ENCODE data around the gene AIFM3. TPM values are rescaled to one million over a fixed set of nuclear protein-coding genes. Genes with fewer than 3 reads are reported as not detected.
A peak's percentile ranks its signal among the peaks of the same experiment; 100 is the strongest.

AIFM3 gene
- total RNA-seq, 5 donors from 2014 or later (not counting 1 experiment from before 2014, with no cell fraction given) = 0.33 to 1.7 (median 0.66) TPM

DNA sequence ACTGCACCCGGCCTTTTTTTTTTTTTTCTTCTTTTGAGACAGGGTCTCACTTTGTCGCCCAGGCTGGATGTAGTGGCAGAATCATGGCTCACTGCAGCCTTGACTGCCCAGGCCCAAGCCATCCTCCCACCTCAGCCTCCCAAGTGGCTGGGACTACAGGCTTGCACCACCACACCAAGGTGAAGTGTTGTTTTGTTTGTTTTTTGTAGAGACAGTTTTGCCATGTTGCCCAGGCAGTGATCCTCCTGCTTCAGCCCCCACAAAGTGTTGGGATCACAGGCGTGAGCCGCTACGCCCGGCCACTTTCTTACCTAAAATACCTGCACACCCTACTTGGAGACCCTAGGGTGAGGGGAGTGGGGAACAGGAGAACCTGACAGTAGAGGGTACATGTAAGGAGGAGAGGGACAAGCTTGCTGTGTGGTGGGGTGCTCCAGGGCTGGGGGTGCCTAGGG, 4.5 kb upstream of the AIFM3 start:
- no CpG with 5 or more reads among the region's 6 CpGs for WGBS (ENCODE audit: insufficient coverage)
- DNase-seq (no peak), ATAC-seq (replicated peaks in 1 of 4) (no peak)
- peaks cover 12 to 22% (median 12%) of the 10 kb centered on the region in 3 donors for H3K4me1 Mint-ChIP-seq
- ChIA-PET CTCF (interaction anchor here in 1 of 2 donors (0.7 to 0.8 kb wide), 2 partner anchors 139 to 140 kb away, joined by 3 to 7 read pairs; no protein-coding TSS in a partner anchor), POLR2A (no interaction called here)
- H3K9me3 ChIP-seq = no peaks in the 10 kb centered on the region
- H3K9me3 Mint-ChIP-seq = no peaks in the 10 kb centered on the region
- H3K4me3 ChIP-seq (ENCODE audit: control insufficient read depth in 1 of 2, extremely low read depth in 1 of 2, low read length in 1 of 2) = no peak overlapping the region
- no peak overlapping the region for H3K4me3 Mint-ChIP-seq
- peaks cover 2 to 74% of the 10 kb centered on the region in 2 experiments for H3K27me3 ChIP-seq (replicated peaks in 1 of 2; ENCODE audit: control insufficient read depth in 2 of 2, extremely low read depth in 1 of 2, insufficient read depth in 2 of 2, low read length in 1 of 2)
- no peaks in the 10 kb centered on the region for H3K36me3 Mint-ChIP-seq
- no peak overlapping the region for H3K27ac ChIP-seq (ENCODE audit: low read length)
- peaks cover 2 to 28% of the 10 kb centered on the region in 2 experiments for H3K4me1 ChIP-seq (ENCODE audit: control insufficient read depth in 1 of 2, extremely low read depth in 1 of 2, insufficient read depth in 2 of 2, low read length in 2 of 2)
- H3K27me3 Mint-ChIP-seq = peaks cover 23 to 33% of the 10 kb centered on the region in 2 donors
- H3K27ac Mint-ChIP-seq = no peak overlapping the region
- H3K36me3 ChIP-seq (ENCODE audit: control insufficient read depth in 2 of 2, extremely low read depth in 1 of 2, insufficient read depth in 1 of 2, low read length in 1 of 2) = no peaks in the 10 kb centered on the region

DNA sequence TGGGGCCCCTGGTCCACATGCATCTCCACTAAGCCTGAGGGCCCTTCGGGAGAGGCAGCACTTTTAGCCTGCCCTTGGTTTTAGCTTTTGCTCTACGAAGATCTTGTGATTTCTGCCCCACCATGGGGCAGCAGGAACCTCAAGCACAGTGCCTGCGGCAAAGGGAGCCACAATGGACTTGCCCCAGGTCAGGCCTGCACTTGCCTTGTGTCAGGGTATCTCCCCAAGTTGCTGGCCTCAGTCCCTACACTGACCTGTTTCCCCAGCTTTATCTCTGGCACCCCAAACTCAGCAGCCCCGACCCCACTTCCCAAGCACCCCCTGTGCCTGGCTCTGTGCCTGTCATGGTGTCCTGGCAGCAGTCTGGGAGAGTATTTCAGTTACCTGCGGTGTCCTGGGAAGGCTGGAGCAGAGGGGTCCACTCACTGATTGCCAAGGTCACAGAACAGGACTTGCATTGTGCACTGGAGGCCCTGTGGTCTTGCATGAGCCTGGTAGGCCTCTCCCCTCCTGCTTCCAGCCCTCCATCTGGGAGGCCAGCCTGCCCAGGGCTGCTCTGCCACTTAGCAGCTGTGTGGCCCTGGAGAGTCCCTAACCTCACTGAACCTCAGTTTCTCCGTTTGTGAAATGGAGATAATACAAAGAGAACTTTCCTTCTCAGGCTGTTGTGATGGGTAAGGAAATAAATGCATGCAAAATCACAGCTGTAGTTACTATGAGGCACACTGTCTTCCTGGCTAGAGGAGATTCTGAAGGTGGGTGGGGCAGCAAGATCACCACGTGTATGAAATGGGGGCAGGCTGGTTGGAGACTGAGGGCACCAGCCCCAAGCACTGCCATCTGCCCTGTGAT, 3.6 kb upstream of the AIFM3 start:
- ATAC-seq (replicated peaks in 1 of 4) (no peak), DNase-seq (no peak)
- no peaks in the 10 kb centered on the region for H3K36me3 ChIP-seq (ENCODE audit: control insufficient read depth in 2 of 2, extremely low read depth in 1 of 2, insufficient read depth in 1 of 2, low read length in 1 of 2)
- POLR2A ChIA-PET = interaction anchor here in 1 of 2 donors (0.5 kb wide), 1 partner anchor 882 kb away, joined by 3 read pairs; no protein-coding TSS in a partner anchor
- Mint-ChIP-seq H3K36me3 (no peaks in the 10 kb centered on the region), H3K4me3 (peak overlapping the region in 2 of 3 donors; percentile 39 to 80), H3K27me3 (peaks cover 17 to 26% of the 10 kb centered on the region in 2 donors), H3K27ac (no peak overlapping the region), H3K4me1 (peaks cover 12 to 17% (median 12%) of the 10 kb centered on the region in 3 donors), H3K9me3 (no peaks in the 10 kb centered on the region)
- 79% methylated on average over 5 of the region's 7 CpGs for WGBS (ENCODE audit: insufficient coverage)
- no peaks in the 10 kb centered on the region for H3K9me3 ChIP-seq
- no peak overlapping the region for H3K27ac ChIP-seq (ENCODE audit: low read length)
- no peak overlapping the region for H3K4me3 ChIP-seq (ENCODE audit: control insufficient read depth in 1 of 2, extremely low read depth in 1 of 2, low read length in 1 of 2)
- CTCF ChIA-PET = interaction anchor here in 1 of 2 donors (0.8 kb wide), 1 partner anchor 139 kb away, joined by 3 read pairs; no protein-coding TSS in a partner anchor
- H3K27me3 ChIP-seq (replicated peaks in 1 of 2; ENCODE audit: control insufficient read depth in 2 of 2, extremely low read depth in 1 of 2, insufficient read depth in 2 of 2, low read length in 1 of 2) = peaks cover 2 to 65% of the 10 kb centered on the region in 2 experiments
- peaks cover 2 to 20% of the 10 kb centered on the region in 2 experiments for H3K4me1 ChIP-seq (ENCODE audit: control insufficient read depth in 1 of 2, extremely low read depth in 1 of 2, insufficient read depth in 2 of 2, low read length in 2 of 2)

DNA sequence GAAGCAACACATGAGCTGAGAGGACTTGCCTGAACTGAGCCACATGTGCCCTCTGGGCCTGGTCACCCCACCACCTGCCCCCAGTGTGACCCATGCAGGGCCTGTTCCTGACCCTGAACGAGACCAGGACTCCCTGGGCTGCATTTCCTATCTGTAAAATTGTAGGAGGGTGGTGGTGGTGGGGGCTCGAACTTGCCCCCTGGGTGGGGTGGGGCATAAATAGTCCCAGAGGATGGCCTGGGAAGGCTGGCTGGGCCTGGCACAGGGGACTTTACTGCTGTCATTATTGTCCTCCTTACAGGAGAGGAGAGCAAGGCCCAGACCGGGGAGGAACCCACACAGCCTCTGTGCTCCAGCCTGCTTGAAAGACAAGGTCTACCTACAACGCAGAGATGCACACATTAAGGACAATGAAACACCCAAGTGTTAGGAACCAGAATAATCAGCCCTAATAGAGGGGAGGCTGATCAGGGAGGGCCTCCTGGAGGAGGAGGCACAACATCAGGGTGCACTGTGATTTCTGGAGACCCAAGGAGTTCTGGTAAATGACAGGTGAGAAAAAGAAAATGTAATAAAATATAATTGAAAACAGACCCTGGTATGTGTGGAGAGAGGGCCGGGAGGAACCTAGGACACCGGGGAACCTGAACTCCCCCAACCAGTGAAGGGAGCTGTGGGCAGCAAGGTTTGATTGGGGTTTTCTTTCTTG, 2.8 kb upstream of the AIFM3 start:
- Mint-ChIP-seq H3K27me3 (peaks cover 17 to 24% of the 10 kb centered on the region in 2 donors), H3K27ac (peak overlapping the region in 1 of 2 donors; percentile 66), H3K4me1 (peaks cover 12 to 17% (median 12%) of the 10 kb centered on the region in 3 donors), H3K9me3 (no peaks in the 10 kb centered on the region), H3K4me3 (peak overlapping the region; percentile 71 to 80 (median 73)), H3K36me3 (no peaks in the 10 kb centered on the region)
- POLR2A ChIA-PET = interaction anchor here in 1 of 2 donors (0.5 kb wide), 1 partner anchor 881 kb away, joined by 3 read pairs; no protein-coding TSS in a partner anchor
- H3K9me3 ChIP-seq = no peaks in the 10 kb centered on the region
- no peaks in the 10 kb centered on the region for H3K36me3 ChIP-seq (ENCODE audit: control insufficient read depth in 2 of 2, extremely low read depth in 1 of 2, insufficient read depth in 1 of 2, low read length in 1 of 2)
- no peak overlapping the region for H3K27ac ChIP-seq (ENCODE audit: low read length)
- peak overlapping the region; percentile 24 to 59 for H3K4me3 ChIP-seq (ENCODE audit: control insufficient read depth in 1 of 2, extremely low read depth in 1 of 2, low read length in 1 of 2)
- peak in 3 of 4 experiments; percentile 14 to 31 (median 27) for ATAC-seq (replicated peaks in 1 of 4)
- CTCF ChIA-PET = no interaction called here
- H3K4me1 ChIP-seq (ENCODE audit: control insufficient read depth in 1 of 2, extremely low read depth in 1 of 2, insufficient read depth in 2 of 2, low read length in 2 of 2) = peaks cover 2 to 20% of the 10 kb centered on the region in 2 experiments
- peaks cover 2 to 57% of the 10 kb centered on the region in 2 experiments for H3K27me3 ChIP-seq (replicated peaks in 1 of 2; ENCODE audit: control insufficient read depth in 2 of 2, extremely low read depth in 1 of 2, insufficient read depth in 2 of 2, low read length in 1 of 2)
- no peak for DNase-seq
- 88% methylated on average over 1 of the region's 6 CpGs for WGBS (ENCODE audit: insufficient coverage)

DNA sequence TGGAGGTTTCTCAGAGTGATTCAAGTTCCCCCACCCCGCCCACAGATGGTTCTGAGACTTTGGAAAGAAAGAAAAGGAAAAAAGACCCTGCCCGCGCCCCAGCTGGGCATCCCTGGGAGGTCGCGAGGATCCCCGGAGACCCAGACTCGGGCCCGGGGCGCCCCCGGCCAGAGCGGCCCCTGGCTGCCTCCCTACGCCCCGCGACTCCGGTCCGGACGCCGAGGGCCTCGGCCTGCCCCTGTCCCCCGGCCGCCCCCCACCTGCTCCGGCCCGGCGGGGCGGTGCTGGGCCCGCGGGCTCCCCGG, 2.3 kb upstream of the AIFM3 start:
- H3K27ac ChIP-seq (ENCODE audit: low read length) = no peak overlapping the region
- WGBS (ENCODE audit: insufficient coverage) = 2% methylated on average over 27 of the region's 28 CpGs
- H3K27me3 ChIP-seq (replicated peaks in 1 of 2; ENCODE audit: control insufficient read depth in 2 of 2, extremely low read depth in 1 of 2, insufficient read depth in 2 of 2, low read length in 1 of 2) = peaks cover 2 to 53% of the 10 kb centered on the region in 2 experiments
- H3K4me1 ChIP-seq (ENCODE audit: control insufficient read depth in 1 of 2, extremely low read depth in 1 of 2, insufficient read depth in 2 of 2, low read length in 2 of 2) = peaks cover 2 to 20% of the 10 kb centered on the region in 2 experiments
- Mint-ChIP-seq H3K4me1 (peaks cover 12 to 17% (median 12%) of the 10 kb centered on the region in 3 donors), H3K9me3 (no peaks in the 10 kb centered on the region), H3K36me3 (no peaks in the 10 kb centered on the region), H3K4me3 (peak overlapping the region; percentile 71 to 80 (median 73)), H3K27ac (peak overlapping the region in 1 of 2 donors; percentile 66), H3K27me3 (peaks cover 17 to 24% of the 10 kb centered on the region in 2 donors)
- peak overlapping the region; percentile 24 to 59 for H3K4me3 ChIP-seq (ENCODE audit: control insufficient read depth in 1 of 2, extremely low read depth in 1 of 2, low read length in 1 of 2)
- ChIA-PET POLR2A (no interaction called here), CTCF (no interaction called here)
- H3K9me3 ChIP-seq = no peaks in the 10 kb centered on the region
- H3K36me3 ChIP-seq (ENCODE audit: control insufficient read depth in 2 of 2, extremely low read depth in 1 of 2, insufficient read depth in 1 of 2, low read length in 1 of 2) = no peaks in the 10 kb centered on the region
- DNase-seq (no peak), ATAC-seq (replicated peaks in 1 of 4) (no peak)

DNA sequence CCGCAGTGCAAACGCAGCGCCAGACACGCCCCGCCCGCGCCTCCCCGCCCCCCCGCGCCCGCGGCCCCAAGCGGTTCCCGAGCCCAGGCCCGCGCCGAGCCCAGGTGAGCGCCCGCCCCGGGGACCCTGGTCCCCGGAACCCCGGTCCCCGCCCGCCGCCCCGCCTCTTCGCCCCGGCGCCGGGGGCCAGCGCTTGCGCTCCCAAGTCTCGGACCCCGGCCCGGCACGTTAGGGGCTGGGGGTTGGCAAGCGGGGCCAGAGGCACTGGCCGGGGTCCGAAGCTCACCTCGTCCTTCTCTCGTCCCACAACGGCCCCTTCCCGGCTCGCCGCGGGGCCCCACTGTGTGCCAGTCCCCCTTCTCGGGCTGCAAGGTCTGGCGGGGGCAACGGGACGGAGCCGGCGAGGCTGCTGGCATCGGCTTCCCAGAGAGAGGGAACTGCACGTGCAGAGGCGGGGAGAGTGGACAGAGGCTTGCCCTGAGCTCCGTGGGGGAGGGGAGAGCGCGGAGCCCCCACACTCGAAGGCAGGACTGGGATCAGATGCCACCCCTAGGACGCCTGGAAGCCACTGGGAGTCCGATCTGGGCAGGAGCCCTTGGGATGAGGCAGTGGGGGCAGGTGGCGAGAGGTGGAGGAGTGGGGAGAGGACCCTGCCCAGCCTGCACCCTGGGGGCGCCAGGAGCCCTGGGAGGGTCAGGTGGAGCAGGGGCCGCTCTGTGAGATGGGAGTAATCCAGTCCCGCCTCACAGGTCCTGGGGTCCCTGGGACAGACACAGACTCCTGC, 1.8 kb upstream of the AIFM3 start:
- Mint-ChIP-seq H3K27me3 (peaks cover 13 to 19% of the 10 kb centered on the region in 2 donors), H3K4me1 (peaks cover 12 to 17% (median 12%) of the 10 kb centered on the region in 3 donors), H3K27ac (no peak overlapping the region), H3K9me3 (no peaks in the 10 kb centered on the region), H3K36me3 (no peaks in the 10 kb centered on the region), H3K4me3 (peak overlapping the region; percentile 47 to 80 (median 61))
- DNase-seq = peak in 1 of 35 experiments; percentile 26
- 15% methylated on average over 58 of the region's 65 CpGs for WGBS (ENCODE audit: insufficient coverage)
- POLR2A ChIA-PET = no interaction called here
- Histone ChIP-seq H3K27ac (ENCODE audit: low read length) (no peak overlapping the region), H3K9me3 (no peaks in the 10 kb centered on the region), H3K4me1 (ENCODE audit: control insufficient read depth in 1 of 2, extremely low read depth in 1 of 2, insufficient read depth in 2 of 2, low read length in 2 of 2) (peaks cover 2 to 20% of the 10 kb centered on the region in 2 experiments), H3K4me3 (ENCODE audit: control insufficient read depth in 1 of 2, extremely low read depth in 1 of 2, low read length in 1 of 2) (peak overlapping the region; percentile 12 to 51), H3K27me3 (replicated peaks in 1 of 2; ENCODE audit: control insufficient read depth in 2 of 2, extremely low read depth in 1 of 2, insufficient read depth in 2 of 2, low read length in 1 of 2) (peaks cover 2 to 48% of the 10 kb centered on the region in 2 experiments), H3K36me3 (ENCODE audit: control insufficient read depth in 2 of 2, extremely low read depth in 1 of 2, insufficient read depth in 1 of 2, low read length in 1 of 2) (no peaks in the 10 kb centered on the region)
- CTCF ChIA-PET = no interaction called here
- ATAC-seq (replicated peaks in 1 of 4) = peak; percentile 33 to 66 (median 57)

Measured in T-cell (primary cell).